IMR-90 (cell line): ENCODE data around the gene PFN1. TPM values are rescaled to one million over a fixed set of nuclear protein-coding genes. Genes with fewer than 3 reads are reported as not detected.

Experiments
- ATAC-seq: fragments of 200-7000 bp; cut with Tn5 transposase; 2 replicates; pipeline ENCODE4 v1.9.1; 2020; ENCODE audit warnings: low read depth, mild to moderate bottlenecking, moderate library complexity
- BruUV-seq: library from RNA; stranded (reverse); fragments of 400-500 nt; replicated peaks from 2 replicates; lab custom pipeline; 2021; lab: Mats Ljungman, UMichigan
- CTCF ChIA-PET: fragments of 300-600 bp; formaldehyde crosslinking; extraction: SDS; loops from one replicate; lab custom pipeline; 2021; ENCODE audit warnings: antibody characterized with exemption; lab: Yijun Ruan, JAX
- POLR2A ChIA-PET: fragments of 300-600 bp; sonication (Branson Sonifier 250); formaldehyde crosslinking; loops from one replicate; lab custom pipeline; 2022; ENCODE audit warnings: antibody characterized with exemption; ENCODE audit not compliant: unreplicated experiment; lab: Charles Lee
- DNase-seq: peaks from one replicate; pipeline ENCODE4 v3.0.0; 2013
- H2AFZ ChIP-seq: replicated peaks from 2 replicates; pipeline ENCODE3; 2013; ENCODE audit warnings: low read length, mild to moderate bottlenecking; ENCODE audit not compliant: poor library complexity
- H2AK5ac ChIP-seq: 2 replicates; pipeline ENCODE4 v1.6.1; 2013; ENCODE audit warnings: low read depth, low read length, inconsistent platforms
- H2AK9ac ChIP-seq: replicated peaks from 2 replicates; pipeline ENCODE3; 2013; ENCODE audit warnings: mild to moderate bottlenecking, low read depth, low read length, moderate library complexity; ENCODE audit not compliant: poor library complexity
- H2BK120ac ChIP-seq: 2 replicates; pipeline ENCODE4 v1.6.1; 2013; ENCODE audit warnings: low read depth, low read length, inconsistent platforms
- H2BK15ac ChIP-seq: 3 replicates; pipeline ENCODE4 v1.6.1; 2013; ENCODE audit warnings: low read depth, low read length, inconsistent platforms
- H2BK20ac ChIP-seq: 2 replicates; pipeline ENCODE4 v1.6.1; 2013; ENCODE audit warnings: low read depth, mild to moderate bottlenecking, inconsistent platforms, low read length, moderate library complexity
- H2BK5ac ChIP-seq: 2 replicates; pipeline ENCODE4 v1.6.1; 2013; ENCODE audit warnings: mild to moderate bottlenecking, low read depth, low read length, inconsistent platforms; ENCODE audit not compliant: poor library complexity, severe bottlenecking
- H3K14ac ChIP-seq: replicated peaks from 2 replicates; pipeline ENCODE4 v1.6.1; 2013; ENCODE audit warnings: low read depth, low read length, inconsistent platforms
- H3K18ac ChIP-seq: 2 replicates; pipeline ENCODE4 v1.6.1; 2013; ENCODE audit warnings: low read depth, low read length, control low read depth
- H3K23ac ChIP-seq: 2 replicates; pipeline ENCODE4 v1.6.1; 2013; ENCODE audit warnings: low read depth, low read length, inconsistent platforms
- H3K27ac ChIP-seq: 2 replicates; pipeline ENCODE4 v1.5.1; 2013; ENCODE audit warnings: mild to moderate bottlenecking, control low read depth, low read length; ENCODE audit not compliant: insufficient read depth
- H3K27me3 ChIP-seq: 2 replicates; pipeline ENCODE4 v1.6.1; 2013; ENCODE audit warnings: low read length; ENCODE audit not compliant: control insufficient read depth, insufficient read depth
- H3K36me3 ChIP-seq: 2 replicates; pipeline ENCODE4 v1.6.1; 2013; ENCODE audit warnings: low read length, mixed read lengths; ENCODE audit not compliant: control insufficient read depth, insufficient read depth
- H3K4ac ChIP-seq: 2 replicates; pipeline ENCODE4 v1.6.1; 2013; ENCODE audit warnings: low read depth, low read length, inconsistent platforms
- H3K4me1 ChIP-seq: 2 replicates; pipeline ENCODE4 v1.6.1; 2013; ENCODE audit warnings: low read length, mixed read lengths; ENCODE audit not compliant: control insufficient read depth, insufficient read depth
- H3K4me2 ChIP-seq: 2 replicates; pipeline ENCODE4 v1.6.1; 2013; ENCODE audit warnings: low read depth, mild to moderate bottlenecking, control low read depth, low read length, moderate library complexity
- H3K4me3 ChIP-seq: 2 replicates; pipeline ENCODE4 v1.5.1; 2013; ENCODE audit warnings: low read depth, mild to moderate bottlenecking, control low read depth, low read length, moderate library complexity; ENCODE audit not compliant: insufficient read depth
- H3K56ac ChIP-seq: 2 replicates; pipeline ENCODE4 v1.6.1; 2013; ENCODE audit warnings: low read length, inconsistent platforms; ENCODE audit not compliant: insufficient read depth; ENCODE audit errors: extremely low read depth
- H3K79me1 ChIP-seq, 2 experiments: 2 replicates each; pipeline ENCODE4 v1.6.1; 2013; ENCODE audit warnings: low read length in 2 of 2, inconsistent platforms in 1 of 2, low read depth in 1 of 2
- H3K9ac ChIP-seq: 2 replicates; pipeline ENCODE4 v1.6.1; 2013; ENCODE audit warnings: low read depth, low read length, control low read depth
- H3K9me1 ChIP-seq: 2 replicates; pipeline ENCODE4 v1.6.1; 2013; ENCODE audit warnings: low read length, inconsistent platforms; ENCODE audit not compliant: insufficient read depth
- H3K9me3 ChIP-seq: 2 replicates; pipeline ENCODE4 v1.6.1; 2013; ENCODE audit warnings: low read length; ENCODE audit not compliant: control insufficient read depth, insufficient read depth
- H4K20me1 ChIP-seq: 2 replicates; pipeline ENCODE4 v1.6.1; 2013; ENCODE audit warnings: low read length, inconsistent platforms; ENCODE audit not compliant: insufficient read depth
- H4K5ac ChIP-seq: 2 replicates; pipeline ENCODE4 v1.6.1; 2013; ENCODE audit warnings: mild to moderate bottlenecking, low read depth, low read length, control low read depth
- H4K8ac ChIP-seq, 2 experiments: 2 replicates each; pipeline ENCODE4 v1.6.1; 2013; ENCODE audit warnings: low read depth in 2 of 2, low read length in 2 of 2, control low read depth in 1 of 2, inconsistent platforms in 1 of 2
- H4K91ac ChIP-seq: 2 replicates; pipeline ENCODE4 v1.6.1; 2013; ENCODE audit warnings: low read depth, low read length, inconsistent platforms; ENCODE audit not compliant: insufficient read depth
- BHLHE40 ChIP-seq: fragments of 150-350 bp; IDR thresholded peaks from 2 replicates; pipeline ENCODE4 v1.6.1; 2016; ENCODE audit warnings: mild to moderate bottlenecking, low read depth, low read length
- CEBPB ChIP-seq: IDR thresholded peaks from 2 replicates; pipeline ENCODE4 v1.6.1; 2012; ENCODE audit warnings: low read depth, low read length, improper control_type of control experiment
- CHD1 ChIP-seq: IDR thresholded peaks from 2 replicates; pipeline ENCODE4 v1.6.1; 2012; ENCODE audit warnings: low read depth, low read length, improper control_type of control experiment
- CTCF ChIP-seq: conservative IDR thresholded peaks from 2 replicates; pipeline ENCODE4 v1.5.1; 2012; ENCODE audit warnings: mild to moderate bottlenecking, low read depth, low read length, improper control_type of control experiment
- FOS ChIP-seq: fragments of 150-350 bp; IDR thresholded peaks from 2 replicates; pipeline ENCODE4 v1.6.1; 2016; ENCODE audit warnings: low read depth, low read length
- MAFK ChIP-seq: IDR thresholded peaks from 2 replicates; pipeline ENCODE4 v1.6.1; 2012; ENCODE audit warnings: low read depth, low read length, improper control_type of control experiment
- MAZ ChIP-seq: IDR thresholded peaks from 2 replicates; pipeline ENCODE4 v1.6.1; 2012; ENCODE audit warnings: low read depth, mild to moderate bottlenecking, low read length, improper control_type of control experiment, moderate library complexity, borderline replicate concordance
- MXI1 ChIP-seq: IDR thresholded peaks from 2 replicates; pipeline ENCODE4 v1.6.1; 2012; ENCODE audit warnings: low read depth, mild to moderate bottlenecking, low read length, moderate library complexity, borderline replicate concordance
- NFE2L2 ChIP-seq: fragments of 150-350 bp; IDR thresholded peaks from 2 replicates; pipeline ENCODE4 v1.6.1; 2016; ENCODE audit warnings: low read depth, mild to moderate bottlenecking, low read length
- POLR2A ChIP-seq: IDR thresholded peaks from 2 replicates; pipeline ENCODE4 v1.6.1; 2012; ENCODE audit warnings: mild to moderate bottlenecking, low read depth, low read length
- RAD21 ChIP-seq: IDR thresholded peaks from 2 replicates; pipeline ENCODE4 v1.6.1; 2012; ENCODE audit warnings: low read length, improper control_type of control experiment
- RCOR1 ChIP-seq: IDR thresholded peaks from 2 replicates; pipeline ENCODE4 v1.6.1; 2012; ENCODE audit warnings: mild to moderate bottlenecking, low read length, improper control_type of control experiment; ENCODE audit not compliant: insufficient replicate concordance
- RFX5 ChIP-seq: IDR thresholded peaks from 2 replicates; pipeline ENCODE4 v1.8.0; 2012; ENCODE audit warnings: low read depth, mild to moderate bottlenecking, low read length, moderate library complexity
- SMC3 ChIP-seq: fragments of 150-350 bp; IDR thresholded peaks from 2 replicates; pipeline ENCODE4 v1.6.1; 2016; ENCODE audit warnings: low read depth, mild to moderate bottlenecking, antibody characterized with exemption, low read length, moderate library complexity
- USF2 ChIP-seq: fragments of 150-350 bp; IDR thresholded peaks from 2 replicates; pipeline ENCODE4 v1.6.1; 2017; ENCODE audit warnings: mild to moderate bottlenecking, antibody characterized with exemption, low read length, low read depth
- WGBS, 2 experiments: methylation state at CpG; one replicate each; pipeline versions ENCODE4 v1.1.5 to v1.1.7; 2013; ENCODE audit warnings: missing lambda C conversion rate in 2 of 2; ENCODE audit not compliant: insufficient read length in 1 of 2; ENCODE audit errors: extremely low coverage in 2 of 2; 5-methylcytosine and 5-hydroxymethylcytosine counted together
- dilution Hi-C: fragments of 300-500 bp; cut with HindIII; formaldehyde crosslinking; loops from one replicate; pipeline ENCODE4 v1.14.3; 2018; ENCODE audit warnings: low sequenced_read_pairs; ENCODE audit not compliant: unreplicated experiment
- in situ Hi-C: fragments of 300-500 bp; cut with MboI; formaldehyde crosslinking; loops from 3 replicates; pipeline ENCODE4 v1.14.3; 2019; ENCODE audit warnings: low sequenced_read_pairs, inconsistent platforms, mixed read lengths
- intact Hi-C: fragments of 100-400 bp; cut with micrococcal nuclease; formaldehyde crosslinking; loops from 2 replicates; pipeline ENCODE4 v1.10.0; 2022
- polyA plus RNA-seq, 3 experiments: library from polyadenylated mRNA; depleted of rRNA; stranded (reverse); fragments of >200 nt; gene quantifications; 2 replicates each; pipeline ENCODE4 v1.2.3, GENCODE V29; 2012; ENCODE audit warnings: low replicate concordance in 1 of 3
- total RNA-seq: library from RNA; depleted of rRNA; stranded (reverse); fragments of >200 nt; gene quantifications from 2 replicates; pipeline ENCODE4 v1.2.3, GENCODE V29; 2012

Gene PFN1
- total and polyA plus RNA-seq, 2 of the 4 experiments (the other 2 are of a cell fraction): 348 to 1,671 TPM

GRCh38 chr17:4987767-4988567 is 39.6 kb upstream of the PFN1 start:
- Histone ChIP-seq H4K91ac (peak overlapping the region; percentile 88), H3K27me3 (no peaks in the 10 kb centered on the region), H3K27ac (peak overlapping the region; percentile 72), H3K18ac (peak overlapping the region; percentile 38), H3K36me3 (peaks cover under 1% of the 10 kb centered on the region; the same call in 1 of the 2 replicates), H4K8ac (peak overlapping the region; percentile 93 to 97), H3K9me1 (peaks cover 21% of the 10 kb centered on the region), H2BK120ac (peak overlapping the region; percentile 55; the same call in 1 of the 2 replicates), H3K14ac (peak overlapping the region; percentile 86), H3K9ac (peak overlapping the region; percentile 74), H3K4ac (peak overlapping the region; percentile 91), H3K56ac (peak overlapping the region; percentile 55), H2BK15ac (no peak overlapping the region; the same call in 2 of the 3 replicates), H2AK9ac (peak overlapping the region; percentile 100), H3K23ac (peak overlapping the region; percentile 95), H4K5ac (peak overlapping the region; percentile 68), H3K9me3 (no peaks in the 10 kb centered on the region), H3K79me1 (peaks cover 17 to 54% of the 10 kb centered on the region in 2 experiments; a peak in 3 of 4 replicates), H2BK5ac (peak overlapping the region; percentile 63), H2AFZ (peak overlapping the region; percentile 99), H3K4me1 (peaks cover 7% of the 10 kb centered on the region), H3K4me2 (peak overlapping the region; percentile 89), H3K4me3 (peak overlapping the region; percentile 72), H2BK20ac (no peak overlapping the region), H4K20me1 (no peaks in the 10 kb centered on the region), H2AK5ac (peak overlapping the region; percentile 81)
- intact Hi-C loops: loop anchor here (1.0 kb wide), 1 partner anchor 40 kb away; the partner anchor contains the start of gene PFN1
- dilution Hi-C loops: no loop called here
- peak; percentile 49 for ATAC-seq
- ChIA-PET CTCF (interaction anchor here (1.0 to 2.1 kb wide), 3 partner anchors 9 to 79 kb away, joined by 3 to 11 read pairs (median 4); partner anchors contain the start of genes INCA1 and SPAG7), POLR2A (interaction anchor here (0.6 to 1.1 kb wide), 2 partner anchors 40 to 42 kb away, joined by 4 read pairs; no protein-coding TSS in a partner anchor)
- no peak for DNase-seq
- in situ Hi-C loops: no loop called here
- WGBS, 2 experiments: 0% methylated on average over 15 of the region's 30 CpGs; no CpG with 5 or more reads in 1 of the 2 experiments
- no TSS peak for BruUV-seq
- no peak for TF ChIP-seq NFE2L2
- TF ChIP-seq MAFK: no peak
- peak; percentile 38; the same call in 1 of the 2 replicates for TF ChIP-seq POLR2A
- no peak for TF ChIP-seq FOS
- no peak for TF ChIP-seq CTCF
- no peak for TF ChIP-seq USF2
- TF ChIP-seq RAD21: no peak
- TF ChIP-seq MXI1: peak; percentile 24; the same call in 1 of the 2 replicates
- TF ChIP-seq SMC3: no peak
- no peak for TF ChIP-seq BHLHE40
- no peak for TF ChIP-seq CHD1
- TF ChIP-seq RFX5: no peak
- TF ChIP-seq MAZ: 0 out of 2 replicates have a peak, but pooled peaks have one; percentile 5
- TF ChIP-seq RCOR1: no peak
- no peak for TF ChIP-seq CEBPB
